Measurements from ENCODE around the gene GSDME.

DNA sequence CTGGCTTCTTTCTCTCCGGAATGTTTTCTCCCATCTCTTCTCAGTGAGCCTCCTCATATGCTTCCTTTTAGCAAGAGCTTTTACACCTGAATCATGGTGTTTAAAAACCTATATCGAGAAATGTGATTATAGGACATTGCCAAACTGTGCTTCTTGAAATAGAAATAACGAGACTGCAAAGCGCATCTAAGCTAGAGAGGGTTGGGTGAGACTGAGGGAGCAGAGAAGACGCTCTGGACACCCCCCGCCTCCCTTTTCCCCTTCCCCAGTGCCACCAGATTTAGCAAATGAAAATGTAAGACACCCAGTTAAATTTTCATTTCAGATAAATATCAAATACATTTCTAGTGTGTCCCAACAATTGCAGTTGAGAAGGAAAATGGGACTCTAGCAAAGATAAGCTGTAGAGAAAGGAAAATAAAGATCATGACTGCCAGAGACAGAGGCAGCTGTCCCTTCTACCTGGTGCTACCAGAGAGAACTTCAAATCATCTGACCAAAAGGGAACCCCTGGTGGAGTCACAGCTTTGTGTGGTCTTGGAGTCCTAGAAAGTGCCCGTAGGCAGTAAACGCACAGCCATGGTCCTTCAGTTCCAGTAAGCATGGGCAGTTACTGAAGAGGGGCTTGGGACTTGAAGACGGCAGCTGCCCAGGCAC is 14.6 kb downstream of the GSDME start:
- TF ChIP-seq, protein P1, sequence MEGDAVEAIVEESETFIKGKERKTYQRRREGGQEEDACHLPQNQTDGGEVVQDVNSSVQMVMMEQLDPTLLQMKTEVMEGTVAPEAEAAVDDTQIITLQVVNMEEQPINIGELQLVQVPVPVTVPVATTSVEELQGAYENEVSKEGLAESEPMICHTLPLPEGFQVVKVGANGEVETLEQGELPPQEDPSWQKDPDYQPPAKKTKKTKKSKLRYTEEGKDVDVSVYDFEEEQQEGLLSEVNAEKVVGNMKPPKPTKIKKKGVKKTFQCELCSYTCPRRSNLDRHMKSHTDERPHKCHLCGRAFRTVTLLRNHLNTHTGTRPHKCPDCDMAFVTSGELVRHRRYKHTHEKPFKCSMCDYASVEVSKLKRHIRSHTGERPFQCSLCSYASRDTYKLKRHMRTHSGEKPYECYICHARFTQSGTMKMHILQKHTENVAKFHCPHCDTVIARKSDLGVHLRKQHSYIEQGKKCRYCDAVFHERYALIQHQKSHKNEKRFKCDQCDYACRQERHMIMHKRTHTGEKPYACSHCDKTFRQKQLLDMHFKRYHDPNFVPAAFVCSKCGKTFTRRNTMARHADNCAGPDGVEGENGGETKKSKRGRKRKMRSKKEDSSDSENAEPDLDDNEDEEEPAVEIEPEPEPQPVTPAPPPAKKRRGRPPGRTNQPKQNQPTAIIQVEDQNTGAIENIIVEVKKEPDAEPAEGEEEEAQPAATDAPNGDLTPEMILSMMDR (IDR thresholded peaks at IDR 0.05): no peak
- TF ChIP-seq POLR2A (IDR thresholded peaks at IDR 0.05) (no peak), POLR2AphosphoS5 (IDR thresholded peaks at IDR 0.05) (no peak), EP300 (IDR thresholded peaks at IDR 0.05) (no peak)

Data from upper lobe of left lung (tissue), 4 donors.